Measurements from ENCODE around the gene NKG7.

DNA sequence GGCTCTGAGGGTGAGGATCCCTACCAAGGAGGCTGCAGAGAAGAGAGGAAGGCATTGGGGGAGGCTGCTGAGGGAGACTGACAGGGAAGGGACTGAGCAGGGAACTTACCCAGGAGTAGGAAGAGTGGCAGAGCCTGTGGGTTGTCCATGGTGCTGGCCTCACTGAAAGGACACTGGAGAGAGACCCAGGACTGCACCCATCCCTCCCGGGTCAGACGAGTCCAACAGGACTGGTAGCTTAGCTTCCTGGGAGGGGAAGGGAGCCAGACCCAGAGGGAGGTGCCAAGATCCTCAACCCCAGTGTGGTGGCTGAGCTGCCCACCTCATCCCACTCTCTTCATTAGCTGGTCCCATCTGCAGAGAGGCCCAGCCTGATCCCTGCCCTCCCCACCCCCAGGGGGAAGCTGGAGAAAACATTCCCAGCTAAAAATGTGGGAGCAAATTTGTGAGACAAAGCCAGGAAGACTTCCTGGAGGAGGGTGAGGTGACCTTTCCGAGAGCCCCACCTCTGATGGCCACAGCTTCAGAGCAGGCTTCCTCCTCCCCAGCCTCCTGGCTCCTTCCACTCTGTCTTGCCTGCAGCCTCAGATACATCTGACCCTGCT lies 30.4 kb downstream of the NKG7 start, which contains the start of gene VSIG10L:
- TF ChIP-seq ZNF70 (CRISPR knock-in tag; IDR thresholded peaks at IDR 0.05) (no peak), ZFP30 (CRISPR knock-in tag; IDR thresholded peaks at IDR 0.05) (no peak), PPARA (CRISPR knock-in tag; IDR thresholded peaks at IDR 0.05; ENCODE audit: borderline replicate concordance) (no peak), ESRRG (CRISPR knock-in tag; IDR thresholded peaks at IDR 0.05) (no peak), TOX (CRISPR knock-in tag; IDR thresholded peaks at IDR 0.05; ENCODE audit: borderline replicate concordance) (no peak), ARNTL (CRISPR knock-in tag; IDR thresholded peaks at IDR 0.05; ENCODE audit: borderline replicate concordance, low read depth) (no peak), GLIS3 (CRISPR knock-in tag; IDR thresholded peaks at IDR 0.05) (no peak)
- TF ChIP-seq, protein P1, sequence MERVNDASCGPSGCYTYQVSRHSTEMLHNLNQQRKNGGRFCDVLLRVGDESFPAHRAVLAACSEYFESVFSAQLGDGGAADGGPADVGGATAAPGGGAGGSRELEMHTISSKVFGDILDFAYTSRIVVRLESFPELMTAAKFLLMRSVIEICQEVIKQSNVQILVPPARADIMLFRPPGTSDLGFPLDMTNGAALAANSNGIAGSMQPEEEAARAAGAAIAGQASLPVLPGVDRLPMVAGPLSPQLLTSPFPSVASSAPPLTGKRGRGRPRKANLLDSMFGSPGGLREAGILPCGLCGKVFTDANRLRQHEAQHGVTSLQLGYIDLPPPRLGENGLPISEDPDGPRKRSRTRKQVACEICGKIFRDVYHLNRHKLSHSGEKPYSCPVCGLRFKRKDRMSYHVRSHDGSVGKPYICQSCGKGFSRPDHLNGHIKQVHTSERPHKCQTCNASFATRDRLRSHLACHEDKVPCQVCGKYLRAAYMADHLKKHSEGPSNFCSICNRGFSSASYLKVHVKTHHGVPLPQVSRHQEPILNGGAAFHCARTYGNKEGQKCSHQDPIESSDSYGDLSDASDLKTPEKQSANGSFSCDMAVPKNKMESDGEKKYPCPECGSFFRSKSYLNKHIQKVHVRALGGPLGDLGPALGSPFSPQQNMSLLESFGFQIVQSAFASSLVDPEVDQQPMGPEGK (CRISPR knock-in tag; IDR thresholded peaks at IDR 0.05; ENCODE audit: borderline replicate concordance): no peak
- TF ChIP-seq, protein P2, sequence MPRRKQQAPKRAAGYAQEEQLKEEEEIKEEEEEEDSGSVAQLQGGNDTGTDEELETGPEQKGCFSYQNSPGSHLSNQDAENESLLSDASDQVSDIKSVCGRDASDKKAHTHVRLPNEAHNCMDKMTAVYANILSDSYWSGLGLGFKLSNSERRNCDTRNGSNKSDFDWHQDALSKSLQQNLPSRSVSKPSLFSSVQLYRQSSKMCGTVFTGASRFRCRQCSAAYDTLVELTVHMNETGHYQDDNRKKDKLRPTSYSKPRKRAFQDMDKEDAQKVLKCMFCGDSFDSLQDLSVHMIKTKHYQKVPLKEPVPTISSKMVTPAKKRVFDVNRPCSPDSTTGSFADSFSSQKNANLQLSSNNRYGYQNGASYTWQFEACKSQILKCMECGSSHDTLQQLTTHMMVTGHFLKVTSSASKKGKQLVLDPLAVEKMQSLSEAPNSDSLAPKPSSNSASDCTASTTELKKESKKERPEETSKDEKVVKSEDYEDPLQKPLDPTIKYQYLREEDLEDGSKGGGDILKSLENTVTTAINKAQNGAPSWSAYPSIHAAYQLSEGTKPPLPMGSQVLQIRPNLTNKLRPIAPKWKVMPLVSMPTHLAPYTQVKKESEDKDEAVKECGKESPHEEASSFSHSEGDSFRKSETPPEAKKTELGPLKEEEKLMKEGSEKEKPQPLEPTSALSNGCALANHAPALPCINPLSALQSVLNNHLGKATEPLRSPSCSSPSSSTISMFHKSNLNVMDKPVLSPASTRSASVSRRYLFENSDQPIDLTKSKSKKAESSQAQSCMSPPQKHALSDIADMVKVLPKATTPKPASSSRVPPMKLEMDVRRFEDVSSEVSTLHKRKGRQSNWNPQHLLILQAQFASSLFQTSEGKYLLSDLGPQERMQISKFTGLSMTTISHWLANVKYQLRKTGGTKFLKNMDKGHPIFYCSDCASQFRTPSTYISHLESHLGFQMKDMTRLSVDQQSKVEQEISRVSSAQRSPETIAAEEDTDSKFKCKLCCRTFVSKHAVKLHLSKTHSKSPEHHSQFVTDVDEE (CRISPR knock-in tag; IDR thresholded peaks at IDR 0.05): no peak
- TF ChIP-seq, protein P3, sequence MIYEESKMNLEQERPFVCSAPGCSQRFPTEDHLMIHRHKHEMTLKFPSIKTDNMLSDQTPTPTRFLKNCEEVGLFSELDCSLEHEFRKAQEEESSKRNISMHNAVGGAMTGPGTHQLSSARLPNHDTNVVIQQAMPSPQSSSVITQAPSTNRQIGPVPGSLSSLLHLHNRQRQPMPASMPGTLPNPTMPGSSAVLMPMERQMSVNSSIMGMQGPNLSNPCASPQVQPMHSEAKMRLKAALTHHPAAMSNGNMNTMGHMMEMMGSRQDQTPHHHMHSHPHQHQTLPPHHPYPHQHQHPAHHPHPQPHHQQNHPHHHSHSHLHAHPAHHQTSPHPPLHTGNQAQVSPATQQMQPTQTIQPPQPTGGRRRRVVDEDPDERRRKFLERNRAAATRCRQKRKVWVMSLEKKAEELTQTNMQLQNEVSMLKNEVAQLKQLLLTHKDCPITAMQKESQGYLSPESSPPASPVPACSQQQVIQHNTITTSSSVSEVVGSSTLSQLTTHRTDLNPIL (CRISPR knock-in tag; IDR thresholded peaks at IDR 0.05; ENCODE audit: low read depth): no peak
